HEK293 (cell line): ENCODE data around the gene TGDS.
A peak's percentile ranks its signal among the peaks of the same experiment; 100 is the strongest.

Experiments
- GLIS1 ChIP-seq: fragments of 450-650 bp; formaldehyde crosslinking; IDR thresholded peaks from 2 replicates; pipeline ENCODE4 v1.5.1; 2016; ENCODE audit warnings: missing biosample characterization, missing genetic modification characterization
- HOXC10 ChIP-seq: sonication (generic); formaldehyde crosslinking; IDR thresholded peaks from 2 replicates; pipeline ENCODE4 v1.8.1; 2023; ENCODE audit warnings: mild to moderate bottlenecking, missing genetic modification reagents
- KLF17 ChIP-seq: fragments of 450-650 bp; formaldehyde crosslinking; IDR thresholded peaks from 2 replicates; pipeline ENCODE4 v1.5.1; 2016; ENCODE audit warnings: missing biosample characterization, missing genetic modification characterization
- REST ChIP-seq: fragments of 450-650 bp; formaldehyde crosslinking; IDR thresholded peaks from 2 replicates; pipeline ENCODE4 v1.5.1; 2016; ENCODE audit warnings: missing biosample characterization, missing genetic modification characterization
- SP7 ChIP-seq: fragments of 450-650 bp; formaldehyde crosslinking; IDR thresholded peaks from 2 replicates; pipeline ENCODE4 v1.5.1; 2016; ENCODE audit warnings: missing biosample characterization, missing genetic modification characterization
- TRIM28 ChIP-seq: IDR thresholded peaks from 2 replicates; pipeline ENCODE4 v1.6.1; 2011; ENCODE audit warnings: low read length, control low read depth, borderline replicate concordance
- ZEB2 ChIP-seq: fragments of 450-650 bp; formaldehyde crosslinking; IDR thresholded peaks from 2 replicates; pipeline ENCODE4 v1.5.1; 2016; ENCODE audit warnings: missing biosample characterization, missing genetic modification characterization
- ZNF112 ChIP-seq: fragments of 450-650 bp; formaldehyde crosslinking; IDR thresholded peaks from 2 replicates; pipeline ENCODE4 v1.5.0; 2017; ENCODE audit warnings: missing biosample characterization, missing genetic modification characterization
- ZNF132 ChIP-seq: fragments of 450-650 bp; formaldehyde crosslinking; IDR thresholded peaks from 2 replicates; pipeline ENCODE4 v1.5.1; 2017; ENCODE audit warnings: missing biosample characterization, missing genetic modification characterization, borderline replicate concordance
- ZNF138 ChIP-seq: fragments of 450-650 bp; formaldehyde crosslinking; IDR thresholded peaks from 2 replicates; pipeline ENCODE4 v1.5.1; 2016; ENCODE audit warnings: missing biosample characterization, missing genetic modification characterization, borderline replicate concordance
- ZNF211 ChIP-seq: fragments of 450-650 bp; formaldehyde crosslinking; IDR thresholded peaks from 2 replicates; pipeline ENCODE4 v1.5.1; 2016; ENCODE audit warnings: low read depth, missing biosample characterization, missing genetic modification characterization
- ZNF24 ChIP-seq: fragments of 450-650 bp; formaldehyde crosslinking; IDR thresholded peaks from 2 replicates; pipeline ENCODE4 v1.5.1; 2016; ENCODE audit warnings: missing biosample characterization, missing genetic modification characterization
- ZNF26 ChIP-seq: fragments of 450-650 bp; formaldehyde crosslinking; IDR thresholded peaks from 2 replicates; pipeline ENCODE4 v1.5.1; 2016; ENCODE audit warnings: missing biosample characterization, missing genetic modification characterization
- ZNF292 ChIP-seq: fragments of 450-650 bp; formaldehyde crosslinking; IDR thresholded peaks from 2 replicates; pipeline ENCODE4 v1.5.1; 2016; ENCODE audit warnings: low read depth, missing biosample characterization, missing genetic modification characterization, borderline replicate concordance
- ZNF404 ChIP-seq: fragments of 450-650 bp; formaldehyde crosslinking; IDR thresholded peaks from 2 replicates; pipeline ENCODE4 v1.5.1; 2017; ENCODE audit warnings: missing biosample characterization, missing genetic modification characterization
- ZNF416 ChIP-seq: fragments of 450-650 bp; formaldehyde crosslinking; IDR thresholded peaks from 2 replicates; pipeline ENCODE4 v1.5.1; 2016; ENCODE audit warnings: missing biosample characterization, missing genetic modification characterization
- ZNF560 ChIP-seq: fragments of 450-650 bp; formaldehyde crosslinking; IDR thresholded peaks from 2 replicates; pipeline ENCODE4 v1.5.1; 2017; ENCODE audit warnings: missing biosample characterization, missing genetic modification characterization, borderline replicate concordance
- ZNF561 ChIP-seq: fragments of 450-650 bp; IDR thresholded peaks from 2 replicates; pipeline ENCODE4 v1.5.1; 2018; ENCODE audit warnings: missing biosample characterization, missing genetic modification characterization, borderline replicate concordance
- ZNF626 ChIP-seq: fragments of 450-650 bp; sonication (Bioruptor Pico); formaldehyde crosslinking; IDR thresholded peaks from 2 replicates; pipeline ENCODE4 v1.5.1; 2018; ENCODE audit warnings: missing biosample characterization, missing genetic modification characterization, inconsistent platforms
- ZNF629 ChIP-seq: fragments of 450-650 bp; formaldehyde crosslinking; IDR thresholded peaks from 2 replicates; pipeline ENCODE4 v1.5.1; 2017; ENCODE audit warnings: missing biosample characterization, missing genetic modification characterization
- ZNF658 ChIP-seq: fragments of 450-650 bp; formaldehyde crosslinking; IDR thresholded peaks from 2 replicates; pipeline ENCODE4; 2016; ENCODE audit warnings: missing biosample characterization, missing genetic modification characterization
- ZNF747 ChIP-seq: fragments of 450-650 bp; formaldehyde crosslinking; IDR thresholded peaks from 2 replicates; pipeline ENCODE4 v1.5.1; 2016; ENCODE audit warnings: missing biosample characterization, missing genetic modification characterization
- ZNF776 ChIP-seq: fragments of 450-650 bp; formaldehyde crosslinking; IDR thresholded peaks from 2 replicates; pipeline ENCODE4 v1.5.0; 2017; ENCODE audit warnings: missing biosample characterization, missing genetic modification characterization, borderline replicate concordance
- ZNF777 ChIP-seq: fragments of 450-650 bp; formaldehyde crosslinking; IDR thresholded peaks from 2 replicates; pipeline ENCODE4 v1.5.1; 2017; ENCODE audit warnings: missing biosample characterization, missing genetic modification characterization, borderline replicate concordance

TGDS gene

GRCh38 chr13:94595950-94596574 is at the start of gene TGDS (continued):
- TF ChIP-seq ZNF112 (tag by site-specific recombination) (no peak), ZEB2 (tag by site-specific recombination) (peak; percentile 38; the same call in 1 of the 2 replicates), ZNF24 (no peak), ZNF211 (tag by site-specific recombination) (no peak), ZNF132 (tag by site-specific recombination) (no peak), ZNF626 (tag by site-specific recombination) (no peak), SP7 (tag by site-specific recombination) (peak; percentile 44), ZNF416 (tag by site-specific recombination) (no peak), ZNF560 (tag by site-specific recombination) (no peak), ZNF747 (no peak), ZNF404 (tag by site-specific recombination) (no peak), ZNF777 (tag by site-specific recombination) (no peak), ZNF561 (tag by site-specific recombination) (no peak; the same call in 1 of the 2 replicates), ZNF776 (tag by site-specific recombination) (no peak), TRIM28 (peak; percentile 67; the same call in 1 of the 2 replicates), ZNF292 (tag by site-specific recombination) (no peak), GLIS1 (no peak; the same call in 1 of the 2 replicates), HOXC10 (CRISPR knock-in tag) (no peak), REST (no peak), ZNF629 (peak; percentile 49), ZNF658 (tag by site-specific recombination) (no peak), KLF17 (tag by site-specific recombination) (no peak), ZNF26 (tag by site-specific recombination) (no peak), ZNF138 (tag by site-specific recombination) (no peak)
